Heart left ventricle (tissue), 13 donors: Measurements from ENCODE around the gene UGT1A5.

Experiments
- CTCF ChIP-seq, 12 donors: fragments of 200-600 bp; sonication (generic) in 4 of 12; IDR thresholded peaks; one replicate each; pipeline versions ENCODE4 v1.5.0 to v1.8.0; 2018 to 2022; ENCODE audit warnings: antibody characterized with exemption in 12 of 12, mild to moderate bottlenecking in 5 of 12
- POLR2A ChIP-seq, 2 donors: fragments of 450-650 bp; IDR thresholded peaks; one replicate each; pipeline ENCODE4 v1.6.1; 2017; ENCODE audit warnings: antibody characterized with exemption in 2 of 2, mild to moderate bottlenecking in 2 of 2, moderate library complexity in 2 of 2
- donor health status: ischemic (EF 13 %, LVEDD 7.1; RV severe dilation, severe dysfunction).
- donor health status: DM: no; HTN: yes; CAD: no.
- donor health status: DM: no; HTN: no; CAD: no.
- donor health status: ischemic (EF 25% LVEDD 6.9; RV normal size, moderate dysfunction).
- donor health status: ischemic (EF 25% LVEDD 5.7; RV mildly dilated, moderate dysfunction).
- donor health status: ischemic (EF 35%, LVEDD 5.7; RV mildly dilated, moderate dysfunction).
- donor health status: nonischemic (EF 11% LVEDD 7.7; RV severe dilation, severe dysfunction).
- donor health status: DM: yes; HTN: yes; CAD: no.
- donor health status: PGD.
- donor health status: ischemic (EF 29% LVEDD 5.4; RV normal size, mild dysfunction).
- donor health status: nonischemic (EF 23%, LVEDD 6.1; RV moderate dilation, normal function).

- TF ChIP-seq CTCF (IDR thresholded peaks at IDR 0.05) (no peak), POLR2A (IDR thresholded peaks at IDR 0.05) (no peak)
Measured at GRCh38 chr2:233772153-233772552, 59.4 kb downstream of the UGT1A5 start.
